Loucy (cell line): ENCODE data around the gene EFNB1.

Experiments used
- H2AFZ ChIP-seq: fragments of 200-600 bp; sonication (generic); 2 replicates; pipeline ENCODE4 v1.6.0; 2016; ENCODE audit warnings: antibody characterized with exemption, mild to moderate bottlenecking, low read length, moderate library complexity
- H3F3A ChIP-seq: fragments of 200-600 bp; 2 replicates; pipeline ENCODE4 v1.6.0; 2016; ENCODE audit warnings: antibody characterized with exemption, low read depth, mild to moderate bottlenecking
- H3K27me3 ChIP-seq: fragments of 200-600 bp; sonication (generic); 2 replicates; pipeline ENCODE4 v1.6.1; 2014; ENCODE audit warnings: low read length, mild to moderate bottlenecking; ENCODE audit not compliant: insufficient read depth, poor library complexity, severe bottlenecking
- H3K36me3 ChIP-seq: fragments of 200-600 bp; sonication (generic); 2 replicates; pipeline ENCODE4 v1.6.1; 2016; ENCODE audit warnings: low read length; ENCODE audit not compliant: insufficient read depth
- H3K4me1 ChIP-seq: fragments of 200-600 bp; sonication (generic); 2 replicates; pipeline ENCODE4 v1.5.1; 2014; ENCODE audit warnings: low read length, mild to moderate bottlenecking; ENCODE audit not compliant: insufficient read depth, poor library complexity, severe bottlenecking
- H3K4me2 ChIP-seq: fragments of 200-600 bp; sonication (generic); 2 replicates; pipeline ENCODE4 v1.6.0; 2014; ENCODE audit warnings: antibody characterized with exemption, low read length, low read depth, mild to moderate bottlenecking; ENCODE audit not compliant: poor library complexity, severe bottlenecking
- H3K4me3 ChIP-seq: fragments of 200-600 bp; sonication (generic); 2 replicates; pipeline ENCODE4 v1.5.1; 2014; ENCODE audit warnings: low read length, mild to moderate bottlenecking, mixed read lengths; ENCODE audit not compliant: poor library complexity, severe bottlenecking
- H3K79me2 ChIP-seq: fragments of 200-600 bp; sonication (generic); 2 replicates; pipeline ENCODE4 v1.6.1; 2014; ENCODE audit warnings: low read length; ENCODE audit not compliant: insufficient read depth
- H3K9ac ChIP-seq: fragments of 200-600 bp; sonication (generic); 2 replicates; pipeline ENCODE4 v1.6.0; 2014; ENCODE audit warnings: mild to moderate bottlenecking, low read depth, low read length, moderate library complexity; ENCODE audit not compliant: poor library complexity, severe bottlenecking
- H3K9me2 ChIP-seq: fragments of 200-600 bp; sonication (generic); replicated peaks from 2 replicates; pipeline ENCODE4 v1.6.1; 2016; ENCODE audit warnings: low read depth, low read length, mixed read lengths
- H3K9me3 ChIP-seq: fragments of 200-600 bp; sonication (generic); 2 replicates; pipeline ENCODE4 v1.6.1; 2014; ENCODE audit warnings: mild to moderate bottlenecking, antibody characterized with exemption, low read length, low read depth; ENCODE audit not compliant: insufficient read depth
- H4K20me1 ChIP-seq: fragments of 200-600 bp; sonication (generic); 2 replicates; pipeline ENCODE4 v1.6.0; 2014; ENCODE audit warnings: antibody characterized with exemption, low read length, mild to moderate bottlenecking; ENCODE audit not compliant: insufficient read depth, poor library complexity, severe bottlenecking
- EZH2phosphoT487 ChIP-seq: fragments of 200-600 bp; IDR thresholded peaks from 2 replicates; pipeline ENCODE4 v1.6.1; 2018; ENCODE audit warnings: antibody characterized with exemption, mild to moderate bottlenecking, moderate library complexity, borderline replicate concordance
- TF ChIP-seq, protein P1 (sequence below): fragments of 200-600 bp; sonication (generic); conservative IDR thresholded peaks from 2 replicates; pipeline ENCODE4 v1.5.1; 2014; ENCODE audit warnings: mild to moderate bottlenecking, antibody characterized with exemption, low read length

EFNB1 gene

DNA sequence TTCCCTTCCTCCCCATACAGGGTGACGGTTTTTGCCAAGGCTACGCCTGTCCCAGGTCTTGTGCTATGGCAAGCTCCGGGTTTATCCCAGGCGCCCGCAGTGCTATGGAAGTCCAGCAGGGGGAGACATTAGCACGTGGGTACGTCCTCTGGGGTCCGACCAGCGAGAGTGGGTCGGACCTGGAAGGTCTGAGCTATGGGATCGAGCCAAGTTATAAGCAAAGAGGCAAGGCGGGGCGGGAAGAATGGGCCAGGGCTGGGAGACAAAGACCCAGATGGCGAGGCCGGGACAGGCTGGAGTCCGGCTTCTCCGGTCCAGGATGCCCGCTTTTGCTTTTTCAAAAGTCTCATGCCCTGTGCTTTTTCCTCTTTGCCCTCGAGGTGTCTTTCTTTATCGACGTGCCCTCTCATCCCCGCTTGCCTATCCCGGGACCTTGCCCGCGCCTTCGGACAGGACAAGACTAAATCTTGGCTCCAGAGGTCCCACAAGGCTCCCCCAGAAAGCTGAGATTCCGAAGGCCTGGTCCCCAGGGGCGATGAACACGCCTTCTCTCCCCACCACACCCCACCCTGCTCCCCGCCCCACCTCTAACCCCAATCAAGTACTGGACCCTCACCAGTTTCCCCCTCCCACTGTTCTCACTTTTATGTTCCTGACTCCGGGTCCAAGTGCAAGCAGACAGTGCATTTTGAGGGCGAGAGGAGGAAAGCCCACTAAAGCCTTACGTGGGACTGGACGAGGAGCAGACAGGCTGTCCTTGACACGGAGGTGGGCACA lies 785 bp upstream of the EFNB1 start:
- peak overlapping the region; percentile 74 for H3K4me3 ChIP-seq
- H3K27me3 ChIP-seq: no peaks in the 10 kb centered on the region
- H3K79me2 ChIP-seq: no peaks in the 10 kb centered on the region
- 0 out of 2 replicates have a peak overlapping the region, but pooled peaks have one; percentile 38 for H2AFZ ChIP-seq
- H3K4me2 ChIP-seq: peak overlapping the region; percentile 70
- H4K20me1 ChIP-seq: no peaks in the 10 kb centered on the region
- H3K36me3 ChIP-seq: no peaks in the 10 kb centered on the region
- no peaks in the 10 kb centered on the region for H3K9me2 ChIP-seq
- no peak overlapping the region for H3K9ac ChIP-seq
- peaks cover 6% of the 10 kb centered on the region for H3K4me1 ChIP-seq
- TF ChIP-seq, protein P1, sequence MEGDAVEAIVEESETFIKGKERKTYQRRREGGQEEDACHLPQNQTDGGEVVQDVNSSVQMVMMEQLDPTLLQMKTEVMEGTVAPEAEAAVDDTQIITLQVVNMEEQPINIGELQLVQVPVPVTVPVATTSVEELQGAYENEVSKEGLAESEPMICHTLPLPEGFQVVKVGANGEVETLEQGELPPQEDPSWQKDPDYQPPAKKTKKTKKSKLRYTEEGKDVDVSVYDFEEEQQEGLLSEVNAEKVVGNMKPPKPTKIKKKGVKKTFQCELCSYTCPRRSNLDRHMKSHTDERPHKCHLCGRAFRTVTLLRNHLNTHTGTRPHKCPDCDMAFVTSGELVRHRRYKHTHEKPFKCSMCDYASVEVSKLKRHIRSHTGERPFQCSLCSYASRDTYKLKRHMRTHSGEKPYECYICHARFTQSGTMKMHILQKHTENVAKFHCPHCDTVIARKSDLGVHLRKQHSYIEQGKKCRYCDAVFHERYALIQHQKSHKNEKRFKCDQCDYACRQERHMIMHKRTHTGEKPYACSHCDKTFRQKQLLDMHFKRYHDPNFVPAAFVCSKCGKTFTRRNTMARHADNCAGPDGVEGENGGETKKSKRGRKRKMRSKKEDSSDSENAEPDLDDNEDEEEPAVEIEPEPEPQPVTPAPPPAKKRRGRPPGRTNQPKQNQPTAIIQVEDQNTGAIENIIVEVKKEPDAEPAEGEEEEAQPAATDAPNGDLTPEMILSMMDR: peak; percentile 79
- TF ChIP-seq EZH2phosphoT487: no peak
- H3K9me3 ChIP-seq: no peaks in the 10 kb centered on the region
- no peaks in the 10 kb centered on the region for H3F3A ChIP-seq

DNA sequence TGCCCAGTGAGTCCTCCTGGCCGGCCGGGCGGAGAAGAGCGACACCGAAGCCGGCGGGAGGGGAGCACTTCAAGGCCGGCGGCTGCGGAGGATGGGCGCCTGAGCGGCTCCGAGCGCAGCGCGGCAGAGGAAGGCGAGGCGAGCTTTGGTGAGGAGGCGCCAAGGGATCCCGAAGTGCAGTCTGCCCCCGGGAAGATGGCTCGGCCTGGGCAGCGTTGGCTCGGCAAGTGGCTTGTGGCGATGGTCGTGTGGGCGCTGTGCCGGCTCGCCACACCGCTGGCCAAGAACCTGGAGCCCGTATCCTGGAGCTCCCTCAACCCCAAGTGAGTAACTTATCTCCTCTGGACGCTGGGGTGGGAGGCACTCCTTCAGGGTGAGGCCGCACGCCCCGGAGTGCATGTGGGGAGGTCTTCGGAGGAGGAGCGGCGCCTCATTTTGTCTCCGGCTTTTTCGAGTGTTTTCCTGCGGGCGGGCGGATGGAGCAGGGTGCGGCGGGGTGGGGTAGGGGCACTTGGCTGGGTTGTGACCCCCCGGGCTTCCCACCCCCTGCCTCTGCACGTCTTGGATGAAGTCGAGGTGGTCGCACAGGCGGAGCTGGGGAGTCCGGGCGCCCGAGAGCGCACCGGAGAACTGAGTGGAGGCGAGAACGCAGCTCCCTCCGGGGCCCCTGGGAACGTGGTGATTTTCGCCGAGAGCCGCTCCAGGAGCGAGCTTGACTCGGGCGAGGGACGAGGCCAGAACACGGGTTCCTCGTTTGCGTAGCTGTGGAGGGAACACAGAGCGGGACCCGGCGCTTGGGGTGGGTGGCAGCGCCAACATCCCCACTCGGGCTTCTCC lies 979 bp downstream of the EFNB1 start:
- no peaks in the 10 kb centered on the region for H4K20me1 ChIP-seq
- H3K27me3 ChIP-seq: no peaks in the 10 kb centered on the region
- no peak for TF ChIP-seq EZH2phosphoT487
- TF ChIP-seq, protein P1: no peak
- peak overlapping the region; percentile 74 for H3K4me3 ChIP-seq
- no peaks in the 10 kb centered on the region for H3F3A ChIP-seq
- H3K36me3 ChIP-seq: no peaks in the 10 kb centered on the region
- no peaks in the 10 kb centered on the region for H3K79me2 ChIP-seq
- H3K9ac ChIP-seq: peak overlapping the region; percentile 48
- H3K9me2 ChIP-seq: no peaks in the 10 kb centered on the region
- H3K4me1 ChIP-seq: peaks cover 6% of the 10 kb centered on the region
- H3K4me2 ChIP-seq: peak overlapping the region; percentile 66
- H2AFZ ChIP-seq: peak overlapping the region; percentile 30
- no peaks in the 10 kb centered on the region for H3K9me3 ChIP-seq

DNA sequence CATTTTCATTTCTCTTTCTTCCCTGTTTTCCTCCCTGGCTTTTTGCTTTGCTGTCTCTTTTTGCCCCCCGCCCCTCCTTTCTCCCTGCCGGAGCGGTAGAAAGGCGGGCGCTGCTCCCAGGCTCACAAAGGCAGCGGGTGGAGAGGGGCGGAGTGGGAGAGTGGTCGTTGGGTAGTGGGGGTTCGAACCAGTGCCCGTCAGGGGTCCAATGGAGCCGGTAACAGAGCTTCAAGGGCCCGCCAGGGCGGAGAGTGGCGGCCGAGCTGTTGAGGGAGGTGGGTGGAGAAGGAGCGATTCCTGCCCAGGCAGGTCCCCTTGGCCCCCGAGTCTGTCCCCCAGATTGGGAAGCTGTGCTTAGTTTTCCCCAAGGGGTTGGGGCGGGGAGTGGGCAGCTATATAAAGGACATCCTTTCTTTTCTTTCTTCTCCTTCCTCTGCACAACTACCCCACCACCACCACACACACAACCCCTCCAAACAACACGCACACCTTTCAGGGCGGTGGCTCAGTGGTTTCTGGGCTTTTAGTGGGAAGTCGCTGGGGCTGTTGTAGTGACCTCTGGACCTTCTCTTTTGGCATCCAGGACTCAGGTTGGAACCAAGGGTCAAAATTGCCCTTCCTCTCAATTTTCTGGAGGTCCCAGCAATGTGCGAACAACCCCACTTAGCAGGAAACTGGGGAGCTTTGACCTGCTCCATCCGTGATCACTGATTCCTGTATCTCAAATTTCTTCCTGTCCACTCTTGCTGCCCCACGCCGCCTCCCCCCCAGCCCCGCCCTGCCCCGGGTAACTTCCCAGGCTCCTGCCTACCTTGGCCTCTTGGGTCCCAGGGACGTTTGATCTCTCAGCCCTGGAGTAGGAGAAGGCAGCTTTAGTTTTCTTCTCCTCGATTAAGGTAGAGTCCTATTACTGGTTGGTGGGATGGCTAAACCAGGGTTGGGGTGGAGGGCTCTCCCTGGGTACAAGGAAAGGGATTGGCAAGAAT lies 1.9 kb downstream of the EFNB1 start:
- H3K79me2 ChIP-seq: no peaks in the 10 kb centered on the region
- H2AFZ ChIP-seq: no peak overlapping the region
- H3K9me2 ChIP-seq: no peaks in the 10 kb centered on the region
- H4K20me1 ChIP-seq: no peaks in the 10 kb centered on the region
- H3K9ac ChIP-seq: no peak overlapping the region
- H3K4me3 ChIP-seq: peak overlapping the region; percentile 74
- peaks cover 6% of the 10 kb centered on the region for H3K4me1 ChIP-seq
- H3K36me3 ChIP-seq: no peaks in the 10 kb centered on the region
- H3K4me2 ChIP-seq: peak overlapping the region; percentile 66
- TF ChIP-seq, protein P1: no peak
- no peak for TF ChIP-seq EZH2phosphoT487
- H3K9me3 ChIP-seq: no peaks in the 10 kb centered on the region
- no peaks in the 10 kb centered on the region for H3K27me3 ChIP-seq
- no peaks in the 10 kb centered on the region for H3F3A ChIP-seq
